Ectodermal cell (in vitro differentiated cells): ENCODE results near the gene MC5R.

ENCODE experiments used
- H3K27ac ChIP-seq: 2 replicates; pipeline ENCODE4 v1.7.0; 2013; ENCODE audit warnings: mild to moderate bottlenecking, low read depth, low read length; ENCODE audit not compliant: insufficient read depth, poor library complexity, severe bottlenecking
- H3K27me3 ChIP-seq: 2 replicates; pipeline ENCODE4 v1.7.0; 2013; ENCODE audit warnings: mild to moderate bottlenecking, low read length; ENCODE audit not compliant: insufficient read depth, control insufficient read depth, poor library complexity, severe bottlenecking
- H3K36me3 ChIP-seq: one replicate; pipeline ENCODE4 v1.7.0; 2013; ENCODE audit warnings: low read length; ENCODE audit not compliant: control insufficient read depth, insufficient read depth
- H3K4me1 ChIP-seq: one replicate; pipeline ENCODE4 v1.7.0; 2013; ENCODE audit warnings: low read length; ENCODE audit not compliant: control insufficient read depth, insufficient read depth
- H3K4me3 ChIP-seq: 2 replicates; pipeline ENCODE4 v1.7.0; 2013; ENCODE audit warnings: low read depth, low read length, control low read depth; ENCODE audit not compliant: insufficient read depth
- H3K9me3 ChIP-seq: 2 replicates; pipeline ENCODE4 v1.7.0; 2013; ENCODE audit warnings: mild to moderate bottlenecking, low read length, moderate library complexity; ENCODE audit not compliant: control insufficient read depth
- WGBS, 2 experiments: methylation state at CpG; one replicate each; pipeline ENCODE4 v1.1.7; 2013; ENCODE audit warnings: missing lambda C conversion rate in 2 of 2; 5-methylcytosine and 5-hydroxymethylcytosine counted together

The MC5R gene

DNA sequence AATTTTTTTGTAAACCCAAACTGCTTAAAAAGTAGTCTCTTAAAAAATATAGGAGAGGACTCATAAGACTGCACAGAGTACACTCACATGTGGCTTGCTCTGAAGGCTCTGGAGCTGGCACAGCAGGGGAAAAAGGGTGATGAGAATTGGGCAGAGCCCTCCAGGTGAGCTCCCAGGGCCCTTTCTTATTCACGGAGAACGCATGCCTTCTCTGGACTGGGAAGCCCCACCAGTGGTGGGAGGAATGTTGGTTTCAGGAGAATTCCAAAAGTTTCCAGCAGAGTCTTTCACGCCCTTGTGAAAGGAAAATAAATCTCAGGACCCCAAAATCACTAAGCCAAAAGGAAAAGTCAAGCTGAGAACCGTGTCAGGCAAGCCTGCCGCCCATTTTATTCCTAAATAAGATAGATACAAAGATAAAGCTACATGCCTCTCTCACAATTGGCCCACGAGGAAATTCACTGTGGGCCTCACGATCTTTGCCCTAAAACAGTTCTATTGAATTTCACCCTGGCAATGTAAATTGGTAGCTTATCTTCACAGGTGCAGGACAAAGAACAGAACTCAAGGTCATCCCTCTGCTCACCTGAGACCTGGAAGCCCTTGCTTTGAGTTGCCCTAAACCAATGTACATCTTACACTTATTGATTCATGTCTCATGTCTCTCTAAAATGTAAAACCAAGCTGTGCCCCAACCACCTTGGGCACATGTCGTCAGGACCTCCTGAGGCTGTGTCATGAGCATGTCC, 15.5 kb upstream of the MC5R start:
- 21 to 26% methylated on average over 8 of the region's 8 CpGs for WGBS, 2 experiments
- H3K27me3 ChIP-seq: no peaks in the 10 kb centered on the region
- no peaks in the 10 kb centered on the region for H3K36me3 ChIP-seq
- H3K4me3 ChIP-seq: no peak overlapping the region
- H3K9me3 ChIP-seq: no peaks in the 10 kb centered on the region
- no peak overlapping the region for H3K27ac ChIP-seq
- peaks cover 4% of the 10 kb centered on the region for H3K4me1 ChIP-seq

- Histone ChIP-seq H3K27me3 (no peaks in the 10 kb centered on the region), H3K4me1 (peaks cover 4% of the 10 kb centered on the region), H3K9me3 (no peaks in the 10 kb centered on the region), H3K27ac (no peak overlapping the region), H3K4me3 (no peak overlapping the region), H3K36me3 (no peaks in the 10 kb centered on the region)
- WGBS, 2 experiments: 91 to 93% methylated on average over 2 of the region's 2 CpGs
Measured at GRCh38 chr18:13809043-13809430, 14.9 kb upstream of the MC5R start.

- Histone ChIP-seq H3K27me3 (no peaks in the 10 kb centered on the region), H3K4me1 (peaks cover 4% of the 10 kb centered on the region), H3K9me3 (no peaks in the 10 kb centered on the region), H3K4me3 (no peak overlapping the region), H3K27ac (no peak overlapping the region), H3K36me3 (no peaks in the 10 kb centered on the region)
- 26 to 31% methylated on average over 5 of the region's 5 CpGs for WGBS, 2 experiments
Measured at GRCh38 chr18:13809531-13810255, 14.3 kb upstream of the MC5R start.

- WGBS, 2 experiments: 74 to 76% methylated on average over 9 of the region's 10 CpGs
- Histone ChIP-seq H3K4me1 (peaks cover 4% of the 10 kb centered on the region), H3K36me3 (no peaks in the 10 kb centered on the region), H3K27me3 (no peaks in the 10 kb centered on the region), H3K9me3 (no peaks in the 10 kb centered on the region), H3K27ac (no peak overlapping the region), H3K4me3 (no peak overlapping the region)
Measured at GRCh38 chr18:13810950-13811485, 12.9 kb upstream of the MC5R start.

GRCh38 chr18:13811993-13812392, 12.0 kb upstream of the MC5R start:
- H3K4me1 ChIP-seq: peaks cover 4% of the 10 kb centered on the region
- no peaks in the 10 kb centered on the region for H3K9me3 ChIP-seq
- H3K27ac ChIP-seq: no peak overlapping the region
- H3K36me3 ChIP-seq: no peaks in the 10 kb centered on the region
- 76 to 86% methylated on average over 6 of the region's 6 CpGs for WGBS, 2 experiments
- H3K4me3 ChIP-seq: no peak overlapping the region
- H3K27me3 ChIP-seq: no peaks in the 10 kb centered on the region

GRCh38 chr18:13813271-13813849, 10.6 kb upstream of the MC5R start:
- no peaks in the 10 kb centered on the region for H3K36me3 ChIP-seq
- 22 to 26% methylated on average over 4 of the region's 4 CpGs for WGBS, 2 experiments
- peaks cover 2% of the 10 kb centered on the region for H3K4me1 ChIP-seq

GRCh38 chr18:13826209-13826608, 2.3 kb downstream of the MC5R start:
- no peak overlapping the region for H3K4me3 ChIP-seq
- no peak overlapping the region for H3K27ac ChIP-seq
- H3K36me3 ChIP-seq: no peaks in the 10 kb centered on the region
- H3K27me3 ChIP-seq: peaks cover 13% of the 10 kb centered on the region
- no peaks in the 10 kb centered on the region for H3K9me3 ChIP-seq
- 95% methylated on average over 26 of the region's 26 CpGs for WGBS, 2 experiments
- no peaks in the 10 kb centered on the region for H3K4me1 ChIP-seq

More at GRCh38 chr18:13813271-13813849, 10.6 kb upstream of the MC5R start:
- Histone ChIP-seq H3K27ac (no peak overlapping the region), H3K9me3 (no peaks in the 10 kb centered on the region), H3K27me3 (no peaks in the 10 kb centered on the region), H3K4me3 (no peak overlapping the region)

DNA sequence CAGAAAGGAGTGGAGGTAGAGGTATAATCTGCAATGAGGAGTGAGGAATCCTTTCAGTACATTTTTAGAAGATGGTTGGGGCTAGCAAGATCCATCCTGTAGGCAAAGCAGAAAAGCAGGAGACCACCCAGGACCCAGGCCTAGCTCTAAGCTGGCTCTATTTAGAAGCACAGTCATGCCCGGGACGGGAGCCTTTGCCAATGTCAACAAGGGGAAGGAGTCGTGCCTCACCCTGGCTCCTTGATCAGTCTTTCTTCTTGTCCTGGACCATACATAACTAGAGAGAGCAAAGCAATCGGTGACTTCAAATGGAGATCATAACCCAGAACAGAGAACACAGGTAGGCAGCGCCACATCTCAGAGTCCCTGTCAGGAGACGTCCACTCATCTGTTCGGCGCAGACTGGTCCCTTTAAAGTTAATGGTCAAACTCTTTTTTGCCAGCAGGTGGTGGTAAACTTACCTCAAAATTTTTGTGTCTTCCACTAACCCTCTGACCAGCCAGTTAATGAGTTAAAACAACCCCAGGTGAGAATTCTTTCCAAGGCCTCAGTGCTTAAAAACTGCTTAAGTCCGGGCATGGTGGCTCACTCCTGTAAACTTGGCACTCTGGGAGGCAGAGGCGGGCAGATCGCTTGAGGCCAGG, 8.0 kb downstream of the MC5R start:
- Histone ChIP-seq H3K27me3 (no peaks in the 10 kb centered on the region), H3K4me3 (no peak overlapping the region), H3K36me3 (no peaks in the 10 kb centered on the region), H3K4me1 (no peaks in the 10 kb centered on the region), H3K9me3 (no peaks in the 10 kb centered on the region), H3K27ac (no peak overlapping the region)
- 87 to 89% methylated on average over 11 of the region's 11 CpGs for WGBS, 2 experiments

GRCh38 chr18:13834496-13835015, 10.6 kb downstream of the MC5R start:
- H3K27ac ChIP-seq: no peak overlapping the region
- H3K4me3 ChIP-seq: no peak overlapping the region
- H3K27me3 ChIP-seq: no peaks in the 10 kb centered on the region
- WGBS, 2 experiments: 89 to 97% methylated on average over 8 of the region's 8 CpGs
- H3K36me3 ChIP-seq: no peaks in the 10 kb centered on the region
- no peaks in the 10 kb centered on the region for H3K4me1 ChIP-seq
- no peaks in the 10 kb centered on the region for H3K9me3 ChIP-seq
